ENCODE results near the gene CREBBP. TPM values are rescaled to one million over a fixed set of nuclear protein-coding genes. Genes with fewer than 3 reads are reported as not detected.

The CREBBP gene
- total RNA-seq, 1 donor from 2014 or later: 72.8 TPM

GRCh38 chr16:3754772-3755171 is 125.7 kb downstream of the CREBBP start:
- Histone ChIP-seq H3K4me1 (no peaks in the 10 kb centered on the region), H3K4me3 (no peak overlapping the region), H3K27ac (no peak overlapping the region), H3K36me3 (peaks cover 75% of the 10 kb centered on the region), H3K9me3 (no peaks in the 10 kb centered on the region), H3K27me3 (no peaks in the 10 kb centered on the region)
- DNase-seq (no peak), ATAC-seq (no peak)
- no peak for TF ChIP-seq CTCF (IDR thresholded peaks at IDR 0.05)
- intact Hi-C loops (cut with DNase I): no loop called here

- TF ChIP-seq CTCF (IDR thresholded peaks at IDR 0.05): no peak
- no peak for ATAC-seq
- Histone ChIP-seq H3K4me1 (no peaks in the 10 kb centered on the region), H3K27ac (no peak overlapping the region), H3K9me3 (no peaks in the 10 kb centered on the region), H3K27me3 (no peaks in the 10 kb centered on the region), H3K36me3 (peaks cover 75% of the 10 kb centered on the region), H3K4me3 (no peak overlapping the region)
- no peak for DNase-seq
- intact Hi-C loops (cut with DNase I): no loop called here
Observed at GRCh38 chr16:3754081-3754703, 126.3 kb downstream of the CREBBP start.

GRCh38 chr16:3752984-3753383 is 127.5 kb downstream of the CREBBP start:
- peaks cover 76% of the 10 kb centered on the region for H3K36me3 ChIP-seq
- DNase-seq: no peak
- ATAC-seq: no peak
- H3K27ac ChIP-seq: no peak overlapping the region
- H3K4me3 ChIP-seq: no peak overlapping the region
- H3K9me3 ChIP-seq: no peaks in the 10 kb centered on the region
- intact Hi-C loops (cut with DNase I): no loop called here
- no peaks in the 10 kb centered on the region for H3K27me3 ChIP-seq
- no peak for TF ChIP-seq CTCF (IDR thresholded peaks at IDR 0.05)
- H3K4me1 ChIP-seq: no peaks in the 10 kb centered on the region

- TF ChIP-seq CTCF (IDR thresholded peaks at IDR 0.05): no peak
- Histone ChIP-seq H3K4me3 (no peak overlapping the region), H3K27me3 (no peaks in the 10 kb centered on the region), H3K9me3 (no peaks in the 10 kb centered on the region), H3K36me3 (peaks cover 76% of the 10 kb centered on the region), H3K27ac (no peak overlapping the region), H3K4me1 (no peaks in the 10 kb centered on the region)
- ATAC-seq (no peak), DNase-seq (no peak)
- intact Hi-C loops (cut with DNase I): no loop called here
Observed at GRCh38 chr16:3751878-3752277, 128.6 kb downstream of the CREBBP start.

GRCh38 chr16:3748307-3748706 is 132.2 kb downstream of the CREBBP start:
- intact Hi-C loops (cut with DNase I): no loop called here
- Histone ChIP-seq H3K4me3 (no peak overlapping the region), H3K36me3 (peaks cover 93% of the 10 kb centered on the region), H3K27ac (no peak overlapping the region), H3K27me3 (no peaks in the 10 kb centered on the region), H3K9me3 (no peaks in the 10 kb centered on the region), H3K4me1 (no peaks in the 10 kb centered on the region)
- DNase-seq: no peak
- no peak for ATAC-seq
- no peak for TF ChIP-seq CTCF (IDR thresholded peaks at IDR 0.05)
